WERI-Rb-1 (cell line): Measurements from ENCODE around the gene TBC1D26.
"Not testable (repeated sequence)": the region's sequence is repeated elsewhere in the genome, so short reads cannot be mapped to it uniquely, and the experiment has no call there.

Source experiments
- DNase-seq: peaks from one replicate; pipeline ENCODE4 v3.0.0-alpha.2; 2020
- H3K27ac ChIP-seq: fragments of 250-450 bp; sonication (Bioruptor Pico); 2 replicates; pipeline ENCODE4 v1.5.1; 2020; ENCODE audit warnings: mild to moderate bottlenecking, moderate library complexity
- H3K27me3 ChIP-seq: fragments of 250-450 bp; sonication (Bioruptor Pico); 2 replicates; pipeline ENCODE4 v1.5.1; 2021; ENCODE audit warnings: mild to moderate bottlenecking, low read depth, moderate library complexity; ENCODE audit not compliant: insufficient read depth, severe bottlenecking
- H3K36me3 ChIP-seq: fragments of 250-450 bp; sonication (Bioruptor Pico); 2 replicates; pipeline ENCODE4 v1.5.1; 2020; ENCODE audit warnings: mild to moderate bottlenecking, moderate library complexity
- H3K4me3 ChIP-seq: 2 replicates; pipeline ENCODE4 v1.5.1; 2011; ENCODE audit warnings: low read depth, mild to moderate bottlenecking, control low read depth, low read length
- H3K9me3 ChIP-seq: fragments of 250-450 bp; sonication (Bioruptor Pico); 2 replicates; pipeline ENCODE4 v1.5.1; 2021; ENCODE audit warnings: mild to moderate bottlenecking, moderate library complexity; ENCODE audit not compliant: severe bottlenecking
- CTCF ChIP-seq: IDR thresholded peaks from 2 replicates; pipeline ENCODE4 v1.5.1; 2011; ENCODE audit warnings: low read depth, mild to moderate bottlenecking, control low read depth, inconsistent platforms, low read length

The TBC1D26 gene

DNA sequence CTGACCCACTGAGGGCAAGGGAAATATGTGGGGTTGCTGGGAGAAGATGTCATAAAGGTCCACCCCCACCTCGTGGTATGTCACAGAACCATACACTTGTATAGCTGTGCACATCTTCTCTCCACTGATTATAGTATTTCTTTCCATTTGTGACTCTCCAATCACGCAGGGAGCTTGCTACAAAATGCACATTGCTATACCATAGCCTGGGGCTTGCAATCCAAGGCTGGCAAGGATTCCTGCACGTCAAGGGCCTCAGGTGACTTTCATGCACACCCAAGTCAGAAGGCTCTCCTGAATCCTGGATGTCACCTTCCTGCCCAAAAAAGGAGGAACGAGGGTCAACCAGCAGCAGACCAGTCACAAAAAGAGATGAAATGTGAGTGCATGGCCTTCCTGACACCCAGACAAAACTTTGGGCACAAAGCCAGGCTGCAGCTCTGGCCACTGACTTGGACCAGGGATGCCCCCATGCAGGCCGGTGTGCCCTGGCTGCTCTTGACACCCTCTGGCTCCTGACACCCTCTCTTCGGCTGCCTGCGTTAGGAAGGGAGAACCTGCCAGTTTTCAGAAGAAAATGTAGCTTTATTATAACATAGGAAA lies 12.1 kb downstream of the TBC1D26 start:
- no peak for TF ChIP-seq CTCF
- no peaks in the 10 kb centered on the region for H3K27me3 ChIP-seq
- no peaks in the 10 kb centered on the region for H3K9me3 ChIP-seq
- H3K4me3 ChIP-seq: no peak overlapping the region
- H3K36me3 ChIP-seq: no peaks in the 10 kb centered on the region
- DNase-seq: no peak
- no peak overlapping the region for H3K27ac ChIP-seq

DNA sequence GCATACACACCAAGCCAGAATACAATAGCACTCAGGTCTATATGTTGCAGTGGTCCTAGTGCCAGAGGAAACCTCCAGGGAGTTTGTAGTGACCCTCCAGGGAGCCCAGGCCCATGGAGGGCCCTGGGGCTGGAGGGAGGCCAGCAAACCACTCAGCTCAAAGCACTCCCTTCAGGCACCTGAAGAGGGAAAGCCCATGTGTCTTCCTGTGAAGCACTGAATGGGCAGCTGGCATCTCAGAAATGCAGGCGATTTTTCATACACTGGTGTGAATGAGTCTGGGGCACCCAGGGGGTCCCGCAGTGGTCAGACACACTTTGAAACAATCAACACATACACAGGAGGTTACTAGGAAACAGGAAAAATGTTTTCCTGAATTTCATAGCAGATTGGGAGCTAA lies 12.8 kb downstream of the TBC1D26 start:
- no peak for DNase-seq
- H3K9me3 ChIP-seq: no peaks in the 10 kb centered on the region
- H3K27me3 ChIP-seq: no peaks in the 10 kb centered on the region
- no peaks in the 10 kb centered on the region for H3K36me3 ChIP-seq
- H3K27ac ChIP-seq: no peak overlapping the region
- no peak overlapping the region for H3K4me3 ChIP-seq
- TF ChIP-seq CTCF: no peak

DNA sequence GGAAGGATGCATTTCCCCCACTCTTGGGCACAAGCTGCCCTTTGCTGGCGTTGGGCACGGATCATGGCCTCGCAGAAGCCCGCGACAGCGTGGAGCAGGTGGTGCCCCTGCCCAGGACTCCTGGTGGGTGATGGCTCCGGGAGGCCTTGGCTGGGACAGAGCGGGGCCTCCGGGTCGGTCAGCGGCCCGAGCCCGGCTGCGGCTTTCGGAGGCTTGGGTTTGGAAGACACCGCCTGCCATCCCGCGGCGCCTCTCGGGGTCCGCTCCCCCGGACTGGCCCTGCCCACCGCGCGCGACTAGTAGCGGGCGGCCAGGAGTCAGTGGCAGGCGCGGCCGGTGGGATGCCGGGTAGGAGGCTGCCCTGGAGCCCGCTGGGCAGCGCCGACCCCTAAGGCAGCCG lies 17.3 kb downstream of the TBC1D26 start:
- DNase-seq, H3K4me3 ChIP-seq, H3K27me3 ChIP-seq, H3K27ac ChIP-seq, H3K36me3 ChIP-seq, H3K9me3 ChIP-seq: not testable (repeated sequence)

DNA sequence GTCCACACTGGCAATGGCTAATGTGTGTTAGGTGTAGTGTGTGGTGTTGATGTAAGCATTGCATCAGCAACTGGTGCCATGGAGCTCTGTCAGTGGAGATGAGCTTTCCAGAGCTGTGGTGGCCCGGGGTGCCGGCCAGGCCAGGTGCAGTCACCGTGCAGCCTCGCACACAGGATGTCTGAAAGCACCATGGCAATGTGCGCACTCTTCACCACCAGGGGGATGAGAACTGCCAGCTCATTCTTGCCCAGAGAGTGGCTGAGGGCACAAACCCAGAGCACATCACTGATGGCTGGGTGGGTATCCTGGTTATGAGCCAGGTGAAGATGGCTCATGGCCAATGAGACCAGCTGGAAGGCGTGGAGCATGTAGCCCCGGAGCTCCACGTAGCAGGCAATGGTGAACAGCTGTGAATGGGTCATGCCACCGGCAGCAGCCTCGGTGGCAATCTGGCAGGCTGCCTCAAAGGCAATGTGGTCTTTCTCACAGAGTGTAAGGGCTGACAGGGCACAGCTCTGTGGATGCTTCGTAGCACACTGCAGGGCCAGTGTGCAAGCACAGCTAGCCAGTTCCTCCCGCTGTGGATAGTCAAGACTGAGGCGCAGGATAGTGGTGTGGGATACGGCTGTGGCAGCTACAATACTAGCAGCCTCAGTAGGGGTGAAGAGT lies 36.9 kb downstream of the TBC1D26 start:
- not testable (repeated sequence) for H3K9me3 ChIP-seq, H3K27ac ChIP-seq, H3K27me3 ChIP-seq, H3K36me3 ChIP-seq, H3K4me3 ChIP-seq, DNase-seq

GRCh38 chr17:15770679-15771078 lies 38.6 kb downstream of the TBC1D26 start:
- H3K4me3 ChIP-seq, DNase-seq, H3K27me3 ChIP-seq, H3K36me3 ChIP-seq, H3K9me3 ChIP-seq, H3K27ac ChIP-seq: not testable (repeated sequence)

- Histone ChIP-seq H3K36me3 (no peaks in the 10 kb centered on the region), H3K27ac (no peak overlapping the region), H3K4me3 (no peak overlapping the region), H3K9me3 (peaks cover 9% of the 10 kb centered on the region), H3K27me3 (no peaks in the 10 kb centered on the region)
- DNase-seq: no peak
- no peak for TF ChIP-seq CTCF
Measured at GRCh38 chr17:15776871-15777270, 44.8 kb downstream of the TBC1D26 start.

DNA sequence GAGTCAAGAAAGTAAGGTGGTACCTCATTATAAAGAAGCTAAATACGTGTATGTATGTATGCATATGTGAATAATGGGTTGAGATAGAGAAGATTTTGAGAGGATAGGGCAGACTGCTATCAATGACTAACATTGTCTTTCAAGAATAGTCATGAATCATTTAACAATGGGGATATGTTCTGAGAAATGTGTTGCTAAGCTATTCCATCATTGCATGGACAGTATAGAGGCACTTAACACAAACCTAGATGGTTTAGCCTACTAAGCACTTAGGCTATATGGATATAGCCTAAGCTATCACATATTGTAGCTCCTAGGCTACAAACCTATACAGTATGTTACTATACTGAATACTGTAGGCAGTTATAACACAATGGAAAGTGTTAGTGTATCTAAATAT lies 45.2 kb downstream of the TBC1D26 start:
- TF ChIP-seq CTCF: no peak

More for the DNA sequence above, 45.2 kb downstream of the TBC1D26 start:
- DNase-seq: no peak
- Histone ChIP-seq H3K27ac (no peak overlapping the region), H3K36me3 (no peaks in the 10 kb centered on the region), H3K27me3 (no peaks in the 10 kb centered on the region), H3K9me3 (peaks cover 9% of the 10 kb centered on the region), H3K4me3 (no peak overlapping the region)
